Gastrocnemius medialis (tissue), 4 donors: ENCODE measurements around the gene FAM163B.

ENCODE experiments used
- POLR2A ChIP-seq, 2 donors: fragments of 450-650 bp; IDR thresholded peaks; one replicate each; pipeline ENCODE4 v1.6.1; 2017; ENCODE audit warnings: antibody characterized with exemption in 2 of 2, mild to moderate bottlenecking in 2 of 2, moderate library complexity in 2 of 2
- TF ChIP-seq, protein P1 (sequence below), 5 experiments: fragments of 450-650 bp in 3 of 5; fragments of 200-600 bp in 2 of 5; sonication (generic) in 2 of 5; IDR thresholded peaks in 4 of 5; conservative IDR thresholded peaks in 1 of 5; 1 replicate in 4 of 5; 2 replicates in 1 of 5; pipeline ENCODE4 v1.5.1; 2016 to 2019; ENCODE audit warnings: antibody characterized with exemption in 5 of 5, mild to moderate bottlenecking in 3 of 5, moderate library complexity in 3 of 5

DNA sequence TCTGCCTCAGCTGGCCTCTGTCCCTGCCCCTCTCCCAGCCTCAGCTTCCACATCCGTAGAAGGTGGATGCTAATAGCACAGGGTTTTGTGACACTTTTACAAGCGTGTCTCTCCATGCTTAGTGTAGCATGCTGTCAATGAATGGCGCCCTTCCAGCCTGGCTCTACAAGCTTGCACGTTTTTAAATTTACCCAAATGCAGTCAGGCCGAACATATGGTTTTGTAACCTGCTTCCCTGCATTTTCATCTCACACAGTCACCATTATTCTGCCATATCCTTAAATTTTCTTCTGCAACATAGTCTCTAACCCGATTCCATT is 28.8 kb downstream of the FAM163B start:
- TF ChIP-seq, protein P1, sequence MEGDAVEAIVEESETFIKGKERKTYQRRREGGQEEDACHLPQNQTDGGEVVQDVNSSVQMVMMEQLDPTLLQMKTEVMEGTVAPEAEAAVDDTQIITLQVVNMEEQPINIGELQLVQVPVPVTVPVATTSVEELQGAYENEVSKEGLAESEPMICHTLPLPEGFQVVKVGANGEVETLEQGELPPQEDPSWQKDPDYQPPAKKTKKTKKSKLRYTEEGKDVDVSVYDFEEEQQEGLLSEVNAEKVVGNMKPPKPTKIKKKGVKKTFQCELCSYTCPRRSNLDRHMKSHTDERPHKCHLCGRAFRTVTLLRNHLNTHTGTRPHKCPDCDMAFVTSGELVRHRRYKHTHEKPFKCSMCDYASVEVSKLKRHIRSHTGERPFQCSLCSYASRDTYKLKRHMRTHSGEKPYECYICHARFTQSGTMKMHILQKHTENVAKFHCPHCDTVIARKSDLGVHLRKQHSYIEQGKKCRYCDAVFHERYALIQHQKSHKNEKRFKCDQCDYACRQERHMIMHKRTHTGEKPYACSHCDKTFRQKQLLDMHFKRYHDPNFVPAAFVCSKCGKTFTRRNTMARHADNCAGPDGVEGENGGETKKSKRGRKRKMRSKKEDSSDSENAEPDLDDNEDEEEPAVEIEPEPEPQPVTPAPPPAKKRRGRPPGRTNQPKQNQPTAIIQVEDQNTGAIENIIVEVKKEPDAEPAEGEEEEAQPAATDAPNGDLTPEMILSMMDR (IDR thresholded peaks at IDR 0.05 in 4 of 5, conservative IDR thresholded peaks at IDR 0.05 in 1 of 5) = no peak
- no peak for TF ChIP-seq POLR2A (IDR thresholded peaks at IDR 0.05)
